GM12878 (cell line): ENCODE measurements around the gene SLC9A7. TPM values are rescaled to one million over a fixed set of nuclear protein-coding genes. Genes with fewer than 3 reads are reported as not detected.

Experiments
- ATF3 ChIP-seq: IDR thresholded peaks from 2 replicates; pipeline ENCODE4 v1.6.1; 2011; ENCODE audit warnings: low read depth, mild to moderate bottlenecking, low read length, moderate library complexity, borderline replicate concordance; ENCODE audit errors: extremely low read depth
- BHLHE40 ChIP-seq, 2 experiments: fragments of 450-650 bp in 1 of 2; IDR thresholded peaks; 2 replicates each; pipeline ENCODE4 v1.6.1; 2011 to 2017; ENCODE audit warnings: low read depth in 2 of 2, borderline replicate concordance in 1 of 2, improper control_type of control experiment in 1 of 2, low read length in 1 of 2, mild to moderate bottlenecking in 1 of 2
- EGR1 ChIP-seq, 2 experiments: IDR thresholded peaks; 1 replicate in 1 of 2; 2 replicates in 1 of 2; pipeline ENCODE4 v1.6.1; 2011 to 2012; ENCODE audit warnings: low read depth in 2 of 2, low read length in 2 of 2, borderline replicate concordance in 1 of 2, mild to moderate bottlenecking in 1 of 2, moderate library complexity in 1 of 2
- EP300 ChIP-seq, 2 experiments: fragments of 150-350 bp in 1 of 2; IDR thresholded peaks; 2 replicates each; pipeline ENCODE4 v1.6.1; 2011 to 2012; ENCODE audit warnings: low read depth in 2 of 2, low read length in 2 of 2, borderline replicate concordance in 1 of 2, improper control_type of control experiment in 1 of 2, inconsistent platforms in 1 of 2; ENCODE audit not compliant: control insufficient read depth in 1 of 2
- FOXM1 ChIP-seq: IDR thresholded peaks from 2 replicates; pipeline ENCODE4 v1.6.1; 2012; ENCODE audit warnings: low read depth, mild to moderate bottlenecking, inconsistent platforms, low read length, moderate library complexity
- GABPA ChIP-seq: IDR thresholded peaks from 2 replicates; pipeline ENCODE4 v1.6.1; 2014; ENCODE audit warnings: antibody characterized with exemption, low read depth, mild to moderate bottlenecking, inconsistent platforms
- HSF1 ChIP-seq: fragments of 150-350 bp; IDR thresholded peaks from 2 replicates; pipeline ENCODE4 v1.6.1; 2014; ENCODE audit warnings: mild to moderate bottlenecking, low read depth, low read length
- IRF4 ChIP-seq: IDR thresholded peaks from 2 replicates; pipeline ENCODE4 v1.6.1; 2011; ENCODE audit warnings: low read depth, low read length
- KAT2A ChIP-seq: conservative IDR thresholded peaks from 2 replicates; pipeline ENCODE4 v1.6.1; 2011; ENCODE audit warnings: low read depth, low read length; ENCODE audit not compliant: control insufficient read depth
- KLF5 ChIP-seq: fragments of 450-650 bp; IDR thresholded peaks from 2 replicates; pipeline ENCODE4 v1.6.1; 2014; ENCODE audit warnings: mild to moderate bottlenecking; ENCODE audit not compliant: partially characterized antibody
- NFXL1 ChIP-seq: fragments of 450-650 bp; IDR thresholded peaks from 2 replicates; pipeline ENCODE4 v1.6.1; 2017; ENCODE audit warnings: antibody characterized with exemption, mild to moderate bottlenecking, borderline replicate concordance
- NFYB ChIP-seq: IDR thresholded peaks from 2 replicates; pipeline ENCODE4 v1.6.1; 2011; ENCODE audit warnings: low read depth, mild to moderate bottlenecking, low read length, improper control_type of control experiment, moderate library complexity; ENCODE audit not compliant: insufficient read depth
- NKRF ChIP-seq: fragments of 450-650 bp; conservative IDR thresholded peaks from 2 replicates; pipeline ENCODE4 v1.6.1; 2017; ENCODE audit warnings: mild to moderate bottlenecking, moderate library complexity
- RAD51 ChIP-seq: fragments of 450-650 bp; IDR thresholded peaks from 2 replicates; pipeline ENCODE4 v1.6.1; 2016; ENCODE audit warnings: moderate library complexity, mild to moderate bottlenecking, inconsistent platforms
- RCOR1 ChIP-seq: conservative IDR thresholded peaks from 2 replicates; pipeline ENCODE4 v1.6.1; 2012; ENCODE audit warnings: low read depth, low read length, improper control_type of control experiment
- RELA ChIP-seq: fragments of 450-650 bp; IDR thresholded peaks from 2 replicates; pipeline ENCODE4 v1.8.0; 2014; ENCODE audit warnings: borderline replicate concordance; ENCODE audit not compliant: partially characterized antibody
- STAT3 ChIP-seq: IDR thresholded peaks from 2 replicates; pipeline ENCODE4 v1.6.1; 2011; ENCODE audit warnings: low read depth, low read length, improper control_type of control experiment
- USF2 ChIP-seq: IDR thresholded peaks from 2 replicates; pipeline ENCODE4 v1.6.1; 2011; ENCODE audit warnings: low read depth, low read length, improper control_type of control experiment, borderline replicate concordance
- ZBTB11 ChIP-seq: fragments of 450-650 bp; formaldehyde crosslinking; IDR thresholded peaks from 2 replicates; pipeline ENCODE4 v1.5.0; 2022; ENCODE audit warnings: mild to moderate bottlenecking, missing genetic modification characterization
- ZNF274 ChIP-seq: IDR thresholded peaks from one replicate; pipeline ENCODE4 v1.8.0; 2011; ENCODE audit not compliant: insufficient read length, insufficient read depth
- polyA plus RNA-seq, 11 experiments: library from polyadenylated mRNA; depleted of rRNA in 4 of 11; unstranded in 6 of 11; stranded (reverse) in 5 of 11; fragments of >200 nt; fragmentation: Nextera tagmentation in 4 of 11; fragmentation: Illumina TruSeq in 1 of 11; extraction: Ambion mirVana in 4 of 11; extraction: Trizol in 1 of 11; gene quantifications; 1 replicate in 1 of 11; 2 replicates in 10 of 11; pipeline versions ENCODE4 v1.2.1 to v1.2.3, GENCODE V29; 2011 to 2016; ENCODE audit warnings: inconsistent platforms in 2 of 11, missing spikeins in 2 of 11, low read depth in 1 of 11
- total RNA-seq, 4 experiments: library from RNA; depleted of rRNA in 3 of 4; stranded (reverse); fragments of >200 nt in 3 of 4; fragmentation: Illumina TruSeq in 1 of 4; extraction: Trizol in 1 of 4; gene quantifications; 2 replicates each; pipeline versions ENCODE4 v1.2.1 to v1.2.3, GENCODE V29; 2013 to 2021
- TF ChIP-seq, protein P1 (sequence below): fragments of 450-650 bp; IDR thresholded peaks from 2 replicates; pipeline ENCODE4 v1.6.1; 2016; ENCODE audit warnings: mild to moderate bottlenecking

Gene SLC9A7
- total and polyA plus RNA-seq, 10 of the 15 experiments (the other 5 are each of a cell fraction or from before 2014, with no cell fraction given) = 5.0 to 62.8 (median 30.5) TPM

DNA sequence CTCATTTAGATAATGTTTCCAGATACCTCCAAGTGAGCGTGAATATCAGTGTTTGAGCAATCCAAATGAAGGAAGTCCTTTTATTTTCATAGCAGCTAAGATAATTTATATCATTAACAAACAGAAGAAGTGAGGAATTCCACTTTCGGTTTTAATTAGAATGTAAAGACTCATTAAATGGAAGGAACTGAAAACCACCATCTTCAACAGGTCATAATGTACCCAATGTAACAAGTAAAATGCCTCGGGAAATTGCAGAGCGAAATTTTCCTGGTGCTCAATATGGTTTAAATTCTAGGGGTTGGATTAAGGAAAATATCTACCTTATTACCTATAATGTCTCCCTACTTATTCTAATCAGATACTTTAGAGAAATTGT is 33.9 kb upstream of the SLC9A7 start (continued):
- no peak for TF ChIP-seq GABPA
- no peak for TF ChIP-seq IRF4
- TF ChIP-seq KAT2A = no peak
- no peak for TF ChIP-seq EGR1 (IDR thresholded peaks at IDR 0.05; ENCODE audit: borderline replicate concordance in 1 of 2, low read depth in 2 of 2, low read length in 2 of 2)
- no peak for TF ChIP-seq NKRF
- TF ChIP-seq FOXM1 = no peak
- TF ChIP-seq, protein P1, sequence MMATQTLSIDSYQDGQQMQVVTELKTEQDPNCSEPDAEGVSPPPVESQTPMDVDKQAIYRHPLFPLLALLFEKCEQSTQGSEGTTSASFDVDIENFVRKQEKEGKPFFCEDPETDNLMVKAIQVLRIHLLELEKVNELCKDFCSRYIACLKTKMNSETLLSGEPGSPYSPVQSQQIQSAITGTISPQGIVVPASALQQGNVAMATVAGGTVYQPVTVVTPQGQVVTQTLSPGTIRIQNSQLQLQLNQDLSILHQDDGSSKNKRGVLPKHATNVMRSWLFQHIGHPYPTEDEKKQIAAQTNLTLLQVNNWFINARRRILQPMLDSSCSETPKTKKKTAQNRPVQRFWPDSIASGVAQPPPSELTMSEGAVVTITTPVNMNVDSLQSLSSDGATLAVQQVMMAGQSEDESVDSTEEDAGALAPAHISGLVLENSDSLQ = no peak
- no peak for TF ChIP-seq KLF5
- no peak for TF ChIP-seq STAT3
- TF ChIP-seq ZBTB11 (CRISPR knock-in tag) = no peak
- no peak for TF ChIP-seq HSF1
- TF ChIP-seq NFYB = no peak
- TF ChIP-seq NFXL1 = no peak
- no peak for TF ChIP-seq BHLHE40 (IDR thresholded peaks at IDR 0.05; ENCODE audit: borderline replicate concordance in 1 of 2, low read depth in 2 of 2, low read length in 1 of 2)
- TF ChIP-seq ZNF274 = no peak
- no peak for TF ChIP-seq RELA
- TF ChIP-seq EP300 (IDR thresholded peaks at IDR 0.05; ENCODE audit: borderline replicate concordance in 1 of 2, control insufficient read depth in 1 of 2, low read depth in 2 of 2, low read length in 2 of 2) = 0 out of 4 replicates have a peak, but pooled peaks of 1 of the 2 experiments have one; percentile 6
- no peak for TF ChIP-seq RAD51
- TF ChIP-seq USF2 = no peak
- no peak for TF ChIP-seq RCOR1
- no peak for TF ChIP-seq ATF3
